ENCODE data around the gene WDR72.

Gene WDR72

DNA sequence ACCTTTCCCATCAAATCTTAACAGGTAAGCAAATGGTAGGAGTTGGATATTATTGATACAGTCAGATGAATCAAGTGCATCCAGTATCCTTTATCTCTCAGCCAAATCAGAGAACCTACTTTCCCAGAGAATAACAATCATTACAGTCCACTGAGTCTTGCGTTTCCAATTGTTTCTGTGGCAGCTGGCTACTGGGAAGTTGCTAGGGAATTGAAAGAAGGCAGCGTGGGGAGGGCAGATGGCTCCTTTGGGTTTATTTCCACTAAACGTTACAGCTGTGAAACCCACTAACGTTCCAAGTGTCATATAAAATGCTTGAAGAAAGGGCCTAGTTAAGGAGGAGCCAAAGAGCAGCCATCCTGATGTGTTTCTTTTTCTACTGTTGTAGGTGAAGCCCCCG, 78.4 kb downstream of the WDR72 start:
- TF ChIP-seq, protein P1, sequence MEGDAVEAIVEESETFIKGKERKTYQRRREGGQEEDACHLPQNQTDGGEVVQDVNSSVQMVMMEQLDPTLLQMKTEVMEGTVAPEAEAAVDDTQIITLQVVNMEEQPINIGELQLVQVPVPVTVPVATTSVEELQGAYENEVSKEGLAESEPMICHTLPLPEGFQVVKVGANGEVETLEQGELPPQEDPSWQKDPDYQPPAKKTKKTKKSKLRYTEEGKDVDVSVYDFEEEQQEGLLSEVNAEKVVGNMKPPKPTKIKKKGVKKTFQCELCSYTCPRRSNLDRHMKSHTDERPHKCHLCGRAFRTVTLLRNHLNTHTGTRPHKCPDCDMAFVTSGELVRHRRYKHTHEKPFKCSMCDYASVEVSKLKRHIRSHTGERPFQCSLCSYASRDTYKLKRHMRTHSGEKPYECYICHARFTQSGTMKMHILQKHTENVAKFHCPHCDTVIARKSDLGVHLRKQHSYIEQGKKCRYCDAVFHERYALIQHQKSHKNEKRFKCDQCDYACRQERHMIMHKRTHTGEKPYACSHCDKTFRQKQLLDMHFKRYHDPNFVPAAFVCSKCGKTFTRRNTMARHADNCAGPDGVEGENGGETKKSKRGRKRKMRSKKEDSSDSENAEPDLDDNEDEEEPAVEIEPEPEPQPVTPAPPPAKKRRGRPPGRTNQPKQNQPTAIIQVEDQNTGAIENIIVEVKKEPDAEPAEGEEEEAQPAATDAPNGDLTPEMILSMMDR (IDR thresholded peaks at IDR 0.05; ENCODE audit: control insufficient read depth, extremely low read depth, insufficient read depth), result no peak
- no peak for DNase-seq (ENCODE audit: low read depth)
- no peak overlapping the region for H3K4me3 ChIP-seq (ENCODE audit: low read depth, low read length)

DNA sequence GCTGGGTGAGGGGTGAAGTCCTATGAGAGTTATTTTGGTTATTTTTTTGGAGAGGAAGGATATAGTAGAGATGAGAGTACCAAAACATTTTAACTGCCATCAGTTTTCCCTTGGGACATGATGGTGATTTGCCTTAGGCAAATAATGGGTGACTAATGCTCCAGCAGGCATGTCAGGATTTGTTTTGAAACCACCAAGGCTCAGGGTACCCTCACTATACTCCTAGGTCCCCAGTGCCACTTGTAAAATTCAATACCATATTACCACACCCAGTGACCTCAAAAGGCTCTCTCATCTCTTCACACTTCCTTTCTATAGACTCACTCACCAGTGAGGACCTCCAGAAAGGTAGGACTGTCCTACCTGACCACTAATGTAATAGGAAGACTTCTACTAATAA, 83.6 kb downstream of the WDR72 start:
- TF ChIP-seq, protein P1 (IDR thresholded peaks at IDR 0.05; ENCODE audit: control insufficient read depth, extremely low read depth, insufficient read depth), result no peak
- H3K4me3 ChIP-seq (ENCODE audit: low read depth, low read length), result no peak overlapping the region
- no peak for DNase-seq (ENCODE audit: low read depth)

DNA sequence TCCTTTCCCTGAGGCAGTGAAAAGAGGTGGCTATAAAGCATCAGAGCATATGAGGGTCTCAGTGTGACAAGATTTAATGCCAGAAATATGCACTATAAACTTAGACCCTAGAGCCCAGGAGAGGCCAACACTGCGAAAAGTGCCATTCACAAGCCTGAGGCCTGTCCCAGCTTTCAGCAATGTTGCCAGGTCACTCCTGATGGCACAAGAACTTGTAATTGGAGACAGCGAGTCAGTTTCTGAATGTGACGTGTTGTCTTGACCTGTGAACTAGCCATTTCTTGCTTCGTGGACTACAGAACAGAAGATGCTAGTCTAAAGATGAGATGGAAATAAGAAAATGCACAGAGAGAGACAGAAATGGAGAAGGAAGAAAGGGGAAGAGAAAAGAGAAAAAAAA, 87.9 kb downstream of the WDR72 start:
- no peak for DNase-seq (ENCODE audit: low read depth)
- no peak overlapping the region for H3K4me3 ChIP-seq (ENCODE audit: low read depth, low read length)
- TF ChIP-seq, protein P1 (IDR thresholded peaks at IDR 0.05; ENCODE audit: control insufficient read depth, extremely low read depth, insufficient read depth), result no peak

DNA sequence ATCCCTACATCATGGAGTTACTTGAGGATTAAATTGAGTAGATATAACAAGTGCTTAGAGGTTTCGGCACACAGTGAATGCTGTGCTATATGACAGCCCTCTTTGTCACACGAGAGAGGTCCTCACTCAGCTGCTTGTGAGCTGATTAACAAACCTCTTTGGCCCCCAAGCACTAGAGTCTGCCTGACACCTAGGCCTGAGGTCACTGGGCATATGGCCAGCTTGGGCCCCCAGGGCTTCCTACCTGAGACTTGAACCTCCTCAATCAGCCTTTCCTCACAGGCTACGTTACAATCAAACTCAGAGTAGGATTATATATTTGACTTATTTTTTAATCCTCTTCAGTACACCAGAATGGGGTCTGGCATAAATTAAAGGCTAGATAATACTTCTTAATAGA, 88.8 kb downstream of the WDR72 start:
- no peak for DNase-seq (ENCODE audit: low read depth)
- H3K4me3 ChIP-seq (ENCODE audit: low read depth, low read length), result no peak overlapping the region
- TF ChIP-seq, protein P1 (IDR thresholded peaks at IDR 0.05; ENCODE audit: control insufficient read depth, extremely low read depth, insufficient read depth), result no peak

- TF ChIP-seq, protein P1 (IDR thresholded peaks at IDR 0.05; ENCODE audit: control insufficient read depth, extremely low read depth, insufficient read depth), result peak; percentile 61
- no peak overlapping the region for H3K4me3 ChIP-seq (ENCODE audit: low read depth, low read length)
- no peak for DNase-seq (ENCODE audit: low read depth)
Measured at GRCh38 chr15:53665930-53666329, 93.5 kb downstream of the WDR72 start.

- peak; percentile 19 for DNase-seq (ENCODE audit: low read depth)
- no peak overlapping the region for H3K4me3 ChIP-seq (ENCODE audit: low read depth, low read length)
- TF ChIP-seq, protein P1 (IDR thresholded peaks at IDR 0.05; ENCODE audit: control insufficient read depth, extremely low read depth, insufficient read depth), result no peak
Measured at GRCh38 chr15:53658827-53659555, 100.5 kb downstream of the WDR72 start.

GRCh38 chr15:53658255-53658654, 101.2 kb downstream of the WDR72 start:
- no peak overlapping the region for H3K4me3 ChIP-seq (ENCODE audit: low read depth, low read length)
- no peak for DNase-seq (ENCODE audit: low read depth)
- TF ChIP-seq, protein P1 (IDR thresholded peaks at IDR 0.05; ENCODE audit: control insufficient read depth, extremely low read depth, insufficient read depth), result no peak
